HepG2 (cell line): ENCODE data around the gene FAM221B. TPM values are rescaled to one million over a fixed set of nuclear protein-coding genes. Genes with fewer than 3 reads are reported as not detected.

Experiments used
- ASH2L ChIP-seq: fragments of 300-600, 200-600 bp; sonication (generic); IDR thresholded peaks from 2 replicates; pipeline ENCODE4 v1.7.0; 2017; ENCODE audit warnings: low read depth, mild to moderate bottlenecking, moderate library complexity, mixed read lengths, low read length; ENCODE audit not compliant: insufficient read length
- BHLHE40 ChIP-seq: IDR thresholded peaks from 2 replicates; pipeline ENCODE4 v1.6.1; 2011; ENCODE audit warnings: low read length, improper control_type of control experiment
- CREB1 ChIP-seq, 2 experiments: fragments of 450-650 bp in 1 of 2; IDR thresholded peaks; 2 replicates each; pipeline ENCODE4 v1.6.1; 2016 to 2017; ENCODE audit warnings: control low read depth in 1 of 2, mild to moderate bottlenecking in 1 of 2, missing compliant biosample characterization in 1 of 2, missing genetic modification characterization in 1 of 2
- GABPB1 ChIP-seq: IDR thresholded peaks from 2 replicates; pipeline ENCODE4 v1.6.1; 2016; ENCODE audit warnings: mild to moderate bottlenecking, missing genetic modification reagents, moderate library complexity, missing compliant biosample characterization
- KDM2A ChIP-seq: sonication (generic); formaldehyde crosslinking; IDR thresholded peaks from 2 replicates; pipeline ENCODE4 v1.4.0; 2020; ENCODE audit warnings: low read depth, missing genetic modification reagents, borderline replicate concordance
- MEIS2 ChIP-seq: sonication (generic); formaldehyde crosslinking; IDR thresholded peaks from 2 replicates; pipeline ENCODE4 v1.9.0; 2021; ENCODE audit warnings: mild to moderate bottlenecking, missing genetic modification reagents
- MIXL1 ChIP-seq: IDR thresholded peaks from 2 replicates; pipeline ENCODE4 v1.6.1; 2016
- RORA ChIP-seq: sonication (generic); formaldehyde crosslinking; IDR thresholded peaks from 2 replicates; pipeline ENCODE4 v1.5.0; 2020; ENCODE audit warnings: mild to moderate bottlenecking, missing genetic modification reagents, moderate library complexity
- SIN3B ChIP-seq: fragments of 150-350 bp; IDR thresholded peaks from 2 replicates; pipeline ENCODE4 v1.6.1; 2014; ENCODE audit warnings: low read length
- SP2 ChIP-seq: sonication (generic); formaldehyde crosslinking; IDR thresholded peaks from 2 replicates; pipeline ENCODE4 v1.5.1; 2020; ENCODE audit warnings: mild to moderate bottlenecking, missing genetic modification reagents
- SP4 ChIP-seq: sonication (generic); formaldehyde crosslinking; IDR thresholded peaks from 2 replicates; pipeline ENCODE4 v1.8.1; 2023; ENCODE audit warnings: mild to moderate bottlenecking, missing genetic modification reagents
- SPEN ChIP-seq: sonication (generic); formaldehyde crosslinking; IDR thresholded peaks from 2 replicates; pipeline ENCODE4 v1.5.1; 2020; ENCODE audit warnings: low read depth, mild to moderate bottlenecking, missing genetic modification reagents
- ZC3H13 ChIP-seq: sonication (generic); formaldehyde crosslinking; IDR thresholded peaks from 2 replicates; pipeline ENCODE4 v1.8.1; 2023; ENCODE audit warnings: mild to moderate bottlenecking, missing genetic modification reagents, moderate library complexity
- ZFX ChIP-seq: sonication (generic); formaldehyde crosslinking; IDR thresholded peaks from 2 replicates; pipeline ENCODE4 v1.4.0; 2020; ENCODE audit warnings: mild to moderate bottlenecking, low read depth, missing genetic modification reagents, moderate library complexity
- ZNF20 ChIP-seq: sonication (generic); formaldehyde crosslinking; IDR thresholded peaks from 2 replicates; pipeline ENCODE4 v1.4.0; 2020; ENCODE audit warnings: mild to moderate bottlenecking, moderate library complexity, missing genetic modification reagents
- ZNF33A ChIP-seq: sonication (generic); formaldehyde crosslinking; IDR thresholded peaks from 2 replicates; pipeline ENCODE4 v1.5.1; 2020; ENCODE audit warnings: missing genetic modification reagents, mild to moderate bottlenecking, moderate library complexity, borderline replicate concordance
- ZNF746 ChIP-seq: sonication (generic); formaldehyde crosslinking; IDR thresholded peaks from 2 replicates; pipeline ENCODE4 v1.8.0; 2022; ENCODE audit warnings: mild to moderate bottlenecking, missing genetic modification reagents
- ZNF768 ChIP-seq: sonication (generic); formaldehyde crosslinking; IDR thresholded peaks from 2 replicates; pipeline ENCODE4 v1.4.0; 2020; ENCODE audit warnings: missing genetic modification reagents
- ZNF891 ChIP-seq: sonication (generic); formaldehyde crosslinking; IDR thresholded peaks from 2 replicates; pipeline ENCODE4 v1.5.0; 2020; ENCODE audit warnings: mild to moderate bottlenecking, missing genetic modification reagents
- polyA plus RNA-seq, 8 experiments: library from polyadenylated mRNA; depleted of rRNA in 3 of 8; stranded (reverse) in 7 of 8; unstranded in 1 of 8; fragments of >200 nt; fragmentation: Illumina TruSeq in 4 of 8; extraction: Trizol in 4 of 8; gene quantifications; 2 replicates each; pipeline versions ENCODE4 v1.2.1 to v1.2.3, GENCODE V29; 2011 to 2016; ENCODE audit warnings: low read depth in 4 of 8, missing spikeins in 1 of 8, mixed read lengths in 1 of 8; ENCODE audit not compliant: insufficient read depth in 1 of 8
- total RNA-seq, 5 experiments: library from RNA; depleted of rRNA; stranded (reverse); fragments of >200 nt; fragmentation: Illumina TruSeq; extraction: Trizol; gene quantifications; 2 replicates each; pipeline ENCODE4 v1.2.3, GENCODE V29; 2016; ENCODE audit warnings: low read depth in 1 of 5
- TF ChIP-seq, protein P1 (sequence below): sonication (generic); formaldehyde crosslinking; IDR thresholded peaks from 2 replicates; pipeline ENCODE4 v1.4.0; 2020; ENCODE audit warnings: mild to moderate bottlenecking, low read depth, missing genetic modification reagents
- TF ChIP-seq, protein P2 (sequence below): sonication (generic); formaldehyde crosslinking; conservative IDR thresholded peaks from 2 replicates; pipeline ENCODE4 v1.4.0; 2020; ENCODE audit warnings: missing genetic modification reagents
- TF ChIP-seq, protein P3 (sequence below): sonication (generic); formaldehyde crosslinking; IDR thresholded peaks from 2 replicates; pipeline ENCODE4 v1.4.0; 2020; ENCODE audit warnings: mild to moderate bottlenecking, missing genetic modification reagents
- TF ChIP-seq, protein P4 (sequence below): sonication (generic); formaldehyde crosslinking; IDR thresholded peaks from 2 replicates; pipeline ENCODE4 v1.5.1; 2020; ENCODE audit warnings: mild to moderate bottlenecking, missing genetic modification reagents, moderate library complexity

Gene FAM221B
- total and polyA plus RNA-seq, 2 of the 13 experiments (the other 11 are each of a cell fraction or from before 2014, with no cell fraction given), result not detected

DNA sequence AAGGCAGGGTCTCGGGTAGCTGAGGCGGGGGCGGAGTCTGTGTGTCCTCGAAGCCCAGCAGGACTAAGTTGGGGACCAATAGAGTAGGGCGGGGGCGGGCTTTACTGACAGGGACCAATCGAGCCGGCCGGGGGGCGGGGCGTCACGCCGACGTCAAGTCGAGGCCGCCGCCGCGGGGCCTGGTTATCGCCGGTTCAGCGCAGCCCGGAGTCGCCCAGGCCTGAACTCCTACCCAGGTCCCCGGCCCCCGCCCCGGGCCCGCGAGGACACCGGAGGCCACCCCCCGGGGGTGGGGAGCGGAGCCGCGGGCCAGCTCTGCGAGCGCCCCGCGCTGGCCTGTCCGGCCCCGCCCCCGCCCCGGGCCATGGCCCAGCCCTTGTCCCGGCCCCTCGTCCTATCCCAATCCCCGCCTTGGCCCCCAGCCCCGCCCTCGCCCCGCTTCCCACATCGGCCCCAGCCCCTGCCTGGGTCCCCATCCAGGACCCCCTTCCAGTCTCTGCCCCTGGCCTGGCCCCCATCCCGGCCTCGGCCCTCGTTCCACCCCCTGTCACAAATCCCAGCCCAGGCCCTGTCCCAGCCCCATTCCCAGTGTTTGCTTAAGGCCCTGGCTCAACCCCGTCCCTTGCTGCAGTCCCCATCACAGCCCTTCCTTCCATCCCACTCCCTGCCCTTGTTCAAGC, 692 bp upstream of the FAM221B start, which contains the start of gene TMEM8B (continued):
- peak; percentile 73 for TF ChIP-seq ZFX (CRISPR knock-in tag)
- no peak for TF ChIP-seq MIXL1 (CRISPR knock-in tag)
- no peak for TF ChIP-seq RORA
- TF ChIP-seq SP2 (CRISPR knock-in tag), result peak; percentile 86
- TF ChIP-seq ZNF20 (CRISPR knock-in tag), result no peak
- peak; percentile 38 for TF ChIP-seq SPEN
- 0 out of 2 replicates have a peak, but pooled peaks have one; percentile 57 for TF ChIP-seq ZNF746 (CRISPR knock-in tag)
- TF ChIP-seq, protein P1, sequence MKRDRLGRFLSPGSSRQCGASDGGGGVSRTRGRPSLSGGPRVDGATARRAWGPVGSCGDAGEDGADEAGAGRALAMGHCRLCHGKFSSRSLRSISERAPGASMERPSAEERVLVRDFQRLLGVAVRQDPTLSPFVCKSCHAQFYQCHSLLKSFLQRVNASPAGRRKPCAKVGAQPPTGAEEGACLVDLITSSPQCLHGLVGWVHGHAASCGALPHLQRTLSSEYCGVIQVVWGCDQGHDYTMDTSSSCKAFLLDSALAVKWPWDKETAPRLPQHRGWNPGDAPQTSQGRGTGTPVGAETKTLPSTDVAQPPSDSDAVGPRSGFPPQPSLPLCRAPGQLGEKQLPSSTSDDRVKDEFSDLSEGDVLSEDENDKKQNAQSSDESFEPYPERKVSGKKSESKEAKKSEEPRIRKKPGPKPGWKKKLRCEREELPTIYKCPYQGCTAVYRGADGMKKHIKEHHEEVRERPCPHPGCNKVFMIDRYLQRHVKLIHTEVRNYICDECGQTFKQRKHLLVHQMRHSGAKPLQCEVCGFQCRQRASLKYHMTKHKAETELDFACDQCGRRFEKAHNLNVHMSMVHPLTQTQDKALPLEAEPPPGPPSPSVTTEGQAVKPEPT (CRISPR knock-in tag), result no peak
- TF ChIP-seq, protein P2, sequence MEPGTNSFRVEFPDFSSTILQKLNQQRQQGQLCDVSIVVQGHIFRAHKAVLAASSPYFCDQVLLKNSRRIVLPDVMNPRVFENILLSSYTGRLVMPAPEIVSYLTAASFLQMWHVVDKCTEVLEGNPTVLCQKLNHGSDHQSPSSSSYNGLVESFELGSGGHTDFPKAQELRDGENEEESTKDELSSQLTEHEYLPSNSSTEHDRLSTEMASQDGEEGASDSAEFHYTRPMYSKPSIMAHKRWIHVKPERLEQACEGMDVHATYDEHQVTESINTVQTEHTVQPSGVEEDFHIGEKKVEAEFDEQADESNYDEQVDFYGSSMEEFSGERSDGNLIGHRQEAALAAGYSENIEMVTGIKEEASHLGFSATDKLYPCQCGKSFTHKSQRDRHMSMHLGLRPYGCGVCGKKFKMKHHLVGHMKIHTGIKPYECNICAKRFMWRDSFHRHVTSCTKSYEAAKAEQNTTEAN, result 0 out of 2 replicates have a peak, but pooled peaks have one; percentile 26
- TF ChIP-seq ZNF33A (CRISPR knock-in tag), result no peak
- peak; percentile 49; the same call in 1 of the 2 replicates for TF ChIP-seq GABPB1 (CRISPR knock-in tag)
- 0 out of 2 replicates have a peak, but pooled peaks have one; percentile 54 for TF ChIP-seq ZNF891 (CRISPR knock-in tag)
- TF ChIP-seq, protein P3, sequence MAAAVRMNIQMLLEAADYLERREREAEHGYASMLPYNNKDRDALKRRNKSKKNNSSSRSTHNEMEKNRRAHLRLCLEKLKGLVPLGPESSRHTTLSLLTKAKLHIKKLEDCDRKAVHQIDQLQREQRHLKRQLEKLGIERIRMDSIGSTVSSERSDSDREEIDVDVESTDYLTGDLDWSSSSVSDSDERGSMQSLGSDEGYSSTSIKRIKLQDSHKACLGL (CRISPR knock-in tag), result no peak
- no peak for TF ChIP-seq ZC3H13 (CRISPR knock-in tag)
- TF ChIP-seq SIN3B, result no peak
- peak; percentile 61; the same call in 1 of the 2 replicates for TF ChIP-seq KDM2A (CRISPR knock-in tag)
- peak; percentile 23; the same call in 1 of the 2 replicates for TF ChIP-seq ZNF768 (CRISPR knock-in tag)
- peak; percentile 65; the same call in 1 of the 2 replicates for TF ChIP-seq SP4
- peak; percentile 40; the same call in 1 of the 2 replicates for TF ChIP-seq MEIS2 (CRISPR knock-in tag)
- peak; percentile 76 for TF ChIP-seq CREB1 (IDR thresholded peaks at IDR 0.05)
- no peak for TF ChIP-seq CREB1 (CRISPR knock-in tag; IDR thresholded peaks at IDR 0.05)
- TF ChIP-seq BHLHE40, result no peak
- peak; percentile 49 for TF ChIP-seq ASH2L
- TF ChIP-seq, protein P4, sequence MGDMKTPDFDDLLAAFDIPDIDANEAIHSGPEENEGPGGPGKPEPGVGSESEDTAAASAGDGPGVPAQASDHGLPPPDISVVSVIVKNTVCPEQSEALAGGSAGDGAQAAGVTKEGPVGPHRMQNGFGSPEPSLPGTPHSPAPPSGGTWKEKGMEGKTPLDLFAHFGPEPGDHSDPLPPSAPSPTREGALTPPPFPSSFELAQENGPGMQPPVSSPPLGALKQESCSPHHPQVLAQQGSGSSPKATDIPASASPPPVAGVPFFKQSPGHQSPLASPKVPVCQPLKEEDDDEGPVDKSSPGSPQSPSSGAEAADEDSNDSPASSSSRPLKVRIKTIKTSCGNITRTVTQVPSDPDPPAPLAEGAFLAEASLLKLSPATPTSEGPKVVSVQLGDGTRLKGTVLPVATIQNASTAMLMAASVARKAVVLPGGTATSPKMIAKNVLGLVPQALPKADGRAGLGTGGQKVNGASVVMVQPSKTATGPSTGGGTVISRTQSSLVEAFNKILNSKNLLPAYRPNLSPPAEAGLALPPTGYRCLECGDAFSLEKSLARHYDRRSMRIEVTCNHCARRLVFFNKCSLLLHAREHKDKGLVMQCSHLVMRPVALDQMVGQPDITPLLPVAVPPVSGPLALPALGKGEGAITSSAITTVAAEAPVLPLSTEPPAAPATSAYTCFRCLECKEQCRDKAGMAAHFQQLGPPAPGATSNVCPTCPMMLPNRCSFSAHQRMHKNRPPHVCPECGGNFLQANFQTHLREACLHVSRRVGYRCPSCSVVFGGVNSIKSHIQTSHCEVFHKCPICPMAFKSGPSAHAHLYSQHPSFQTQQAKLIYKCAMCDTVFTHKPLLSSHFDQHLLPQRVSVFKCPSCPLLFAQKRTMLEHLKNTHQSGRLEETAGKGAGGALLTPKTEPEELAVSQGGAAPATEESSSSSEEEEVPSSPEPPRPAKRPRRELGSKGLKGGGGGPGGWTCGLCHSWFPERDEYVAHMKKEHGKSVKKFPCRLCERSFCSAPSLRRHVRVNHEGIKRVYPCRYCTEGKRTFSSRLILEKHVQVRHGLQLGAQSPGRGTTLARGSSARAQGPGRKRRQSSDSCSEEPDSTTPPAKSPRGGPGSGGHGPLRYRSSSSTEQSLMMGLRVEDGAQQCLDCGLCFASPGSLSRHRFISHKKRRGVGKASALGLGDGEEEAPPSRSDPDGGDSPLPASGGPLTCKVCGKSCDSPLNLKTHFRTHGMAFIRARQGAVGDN, result peak; percentile 49
